Measurements from ENCODE around the gene ANGPTL2.

Gene ANGPTL2

GRCh38 chr9:127098916-127099553 is 23.4 kb downstream of the ANGPTL2 start:
- TF ChIP-seq CTCF (IDR thresholded peaks at IDR 0.05) = no peak

GRCh38 chr9:127097683-127098082 is 24.8 kb downstream of the ANGPTL2 start:
- TF ChIP-seq CTCF (IDR thresholded peaks at IDR 0.05) = no peak

GRCh38 chr9:127096208-127096607 is 26.2 kb downstream of the ANGPTL2 start:
- TF ChIP-seq CTCF (IDR thresholded peaks at IDR 0.05) = no peak

GRCh38 chr9:127095411-127095810 is 27.0 kb downstream of the ANGPTL2 start:
- TF ChIP-seq CTCF (IDR thresholded peaks at IDR 0.05) = no peak

DNA sequence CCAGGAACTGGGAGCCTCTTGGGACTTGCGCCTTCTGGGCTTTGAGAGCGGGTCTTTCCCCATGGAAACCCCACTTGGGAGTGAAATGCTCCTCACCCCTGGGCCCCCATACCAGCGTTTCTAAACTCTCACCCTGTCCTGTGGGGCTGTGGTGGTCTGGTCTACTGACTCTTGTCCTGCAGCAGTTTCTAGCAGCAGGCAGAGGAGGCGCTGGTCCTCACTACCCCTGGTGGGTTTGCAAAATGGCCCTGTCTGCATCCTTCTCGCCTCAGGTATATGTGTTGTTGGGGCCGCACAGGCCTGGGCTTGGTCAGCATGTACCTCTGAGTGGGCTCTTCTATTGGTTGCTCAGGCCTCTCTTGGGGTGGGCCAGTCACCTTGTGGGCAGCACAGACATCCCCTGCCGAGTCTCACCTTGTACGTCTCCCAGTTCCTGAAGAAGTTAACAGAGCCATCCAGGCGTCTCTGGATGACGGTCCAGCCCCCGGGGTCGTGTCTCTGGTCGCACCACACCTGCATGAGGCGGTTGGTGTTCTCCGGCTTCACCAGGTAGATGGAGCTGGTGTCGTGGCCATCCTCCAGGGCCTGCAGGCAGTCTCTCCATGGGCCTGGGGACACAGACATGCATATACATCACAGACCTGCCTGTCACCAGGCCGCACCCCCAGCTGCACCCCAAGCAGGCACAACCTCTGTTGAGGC is 29.0 kb downstream of the ANGPTL2 start:
- no peak for TF ChIP-seq CTCF (IDR thresholded peaks at IDR 0.05)

- no peak for TF ChIP-seq CTCF (IDR thresholded peaks at IDR 0.05)
Measured at GRCh38 chr9:127092041-127092608, 30.3 kb downstream of the ANGPTL2 start.

GRCh38 chr9:127091526-127091925 is 30.9 kb downstream of the ANGPTL2 start:
- no peak for TF ChIP-seq CTCF (IDR thresholded peaks at IDR 0.05)
